Loucy (cell line): Measurements from ENCODE around the gene BCR.
"Not testable (repeated sequence)": the region's sequence is repeated elsewhere in the genome, so short reads cannot be mapped to it uniquely, and the experiment has no call there.

Source experiments
- CTCF ChIP-seq: fragments of 200-600 bp; sonication (generic); conservative IDR thresholded peaks from 2 replicates; pipeline ENCODE4 v1.5.1; 2014; ENCODE audit warnings: mild to moderate bottlenecking, antibody characterized with exemption, low read length
- EZH2phosphoT487 ChIP-seq: fragments of 200-600 bp; IDR thresholded peaks from 2 replicates; pipeline ENCODE4 v1.6.1; 2018; ENCODE audit warnings: antibody characterized with exemption, mild to moderate bottlenecking, moderate library complexity, borderline replicate concordance

DNA sequence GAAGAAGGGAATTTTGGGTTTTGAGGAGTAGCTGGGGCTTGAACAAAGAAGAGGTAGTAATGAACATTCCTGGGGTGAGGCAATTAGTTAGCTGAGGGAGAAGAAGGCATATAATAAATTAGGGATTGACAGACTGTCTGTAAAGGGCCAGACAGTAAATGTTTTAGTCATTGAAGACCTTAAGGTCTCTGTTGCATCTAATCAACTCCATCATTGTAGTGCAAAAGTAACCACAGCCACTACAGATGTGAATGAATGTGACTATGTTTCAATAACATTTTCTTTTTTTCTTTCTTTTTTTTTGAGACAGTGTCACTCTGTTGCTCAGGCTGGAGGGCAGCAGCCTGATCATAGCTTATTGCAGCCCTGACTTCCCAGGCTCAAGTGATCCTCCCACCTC lies 153.5 kb downstream of the BCR start:
- not testable (repeated sequence) for TF ChIP-seq CTCF, EZH2phosphoT487
